ENCODE measurements around the gene PTPN2.

- TF ChIP-seq POLR2A (IDR thresholded peaks at IDR 0.05) (no peak), CTCF (IDR thresholded peaks at IDR 0.05) (no peak), POLR2AphosphoS5 (IDR thresholded peaks at IDR 0.05) (no peak)
These were observed 104.6 kb downstream of the PTPN2 start for GRCh38 chr18:12779456-12779855.
